Measurements from ENCODE around the gene SNTG2.

DNA sequence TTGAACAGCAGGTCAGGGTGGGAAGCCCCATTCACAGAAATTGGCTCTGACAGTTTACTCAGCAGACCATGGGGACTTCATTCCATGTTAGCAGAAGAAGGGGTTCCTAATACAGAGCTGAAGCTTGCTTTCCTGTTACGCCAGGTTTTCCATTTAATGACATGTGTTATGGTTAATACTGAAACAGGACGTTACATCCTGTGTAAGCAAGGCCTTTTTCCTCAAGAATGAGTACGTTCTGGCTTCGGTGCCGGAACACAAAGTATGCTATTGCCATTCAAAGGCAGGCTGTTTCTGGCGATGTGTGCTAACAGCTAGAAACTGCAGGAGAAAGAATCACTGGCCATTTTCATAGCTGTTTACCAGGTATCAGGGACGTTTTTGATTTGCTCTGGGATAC is 190.4 kb downstream of the SNTG2 start:
- TF ChIP-seq, protein P1, sequence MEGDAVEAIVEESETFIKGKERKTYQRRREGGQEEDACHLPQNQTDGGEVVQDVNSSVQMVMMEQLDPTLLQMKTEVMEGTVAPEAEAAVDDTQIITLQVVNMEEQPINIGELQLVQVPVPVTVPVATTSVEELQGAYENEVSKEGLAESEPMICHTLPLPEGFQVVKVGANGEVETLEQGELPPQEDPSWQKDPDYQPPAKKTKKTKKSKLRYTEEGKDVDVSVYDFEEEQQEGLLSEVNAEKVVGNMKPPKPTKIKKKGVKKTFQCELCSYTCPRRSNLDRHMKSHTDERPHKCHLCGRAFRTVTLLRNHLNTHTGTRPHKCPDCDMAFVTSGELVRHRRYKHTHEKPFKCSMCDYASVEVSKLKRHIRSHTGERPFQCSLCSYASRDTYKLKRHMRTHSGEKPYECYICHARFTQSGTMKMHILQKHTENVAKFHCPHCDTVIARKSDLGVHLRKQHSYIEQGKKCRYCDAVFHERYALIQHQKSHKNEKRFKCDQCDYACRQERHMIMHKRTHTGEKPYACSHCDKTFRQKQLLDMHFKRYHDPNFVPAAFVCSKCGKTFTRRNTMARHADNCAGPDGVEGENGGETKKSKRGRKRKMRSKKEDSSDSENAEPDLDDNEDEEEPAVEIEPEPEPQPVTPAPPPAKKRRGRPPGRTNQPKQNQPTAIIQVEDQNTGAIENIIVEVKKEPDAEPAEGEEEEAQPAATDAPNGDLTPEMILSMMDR (IDR thresholded peaks at IDR 0.05), result no peak
- peak in 1 of 2 donors; percentile 82 for TF ChIP-seq POLR2AphosphoS5 (IDR thresholded peaks at IDR 0.05; ENCODE audit: insufficient read depth in 1 of 2, low read depth in 1 of 2)
